ENCODE data around the gene EIF4G3.
"Not testable (repeated sequence)": the region's sequence is repeated elsewhere in the genome, so short reads cannot be mapped to it uniquely, and the experiment has no call there.

EIF4G3 gene

GRCh38 chr1:21206117-21206516, 29.4 kb upstream of the EIF4G3 start:
- H3K36me3 ChIP-seq (ENCODE audit: insufficient read depth): no peaks in the 10 kb centered on the region
- no peaks in the 10 kb centered on the region for H3K27me3 ChIP-seq (ENCODE audit: insufficient read depth, low read depth)
- no peak overlapping the region for H3K9ac ChIP-seq
- no peaks in the 10 kb centered on the region for H3K79me2 ChIP-seq (ENCODE audit: insufficient read depth, low read depth)
- TF ChIP-seq CTCF (conservative IDR thresholded peaks at IDR 0.05; ENCODE audit: low read depth, low read length): no peak
- H3K27ac ChIP-seq: no peak overlapping the region
- H3K4me3 ChIP-seq (IDR thresholded peaks at IDR 0.05; ENCODE audit: insufficient read depth, low read depth, low read length): no peak overlapping the region
- H2AFZ ChIP-seq (ENCODE audit: low read depth): no peak overlapping the region
- no peak overlapping the region for H3K4me2 ChIP-seq
- no peaks in the 10 kb centered on the region for H3K4me1 ChIP-seq (ENCODE audit: low read depth, poor library complexity, severe bottlenecking)
- no peaks in the 10 kb centered on the region for H4K20me1 ChIP-seq (ENCODE audit: insufficient read depth)

- H3K27me3 ChIP-seq (ENCODE audit: insufficient read depth, low read depth): no peaks in the 10 kb centered on the region
- no peaks in the 10 kb centered on the region for H3K79me2 ChIP-seq (ENCODE audit: insufficient read depth, low read depth)
- H3K4me3 ChIP-seq (IDR thresholded peaks at IDR 0.05; ENCODE audit: insufficient read depth, low read depth, low read length): no peak overlapping the region
- H3K9ac ChIP-seq: no peak overlapping the region
- TF ChIP-seq CTCF (conservative IDR thresholded peaks at IDR 0.05; ENCODE audit: low read depth, low read length): no peak
- no peaks in the 10 kb centered on the region for H3K36me3 ChIP-seq (ENCODE audit: insufficient read depth)
- H4K20me1 ChIP-seq (ENCODE audit: insufficient read depth): no peaks in the 10 kb centered on the region
- H3K4me1 ChIP-seq (ENCODE audit: low read depth, poor library complexity, severe bottlenecking): no peaks in the 10 kb centered on the region
- no peak overlapping the region for H3K27ac ChIP-seq
- no peak overlapping the region for H2AFZ ChIP-seq (ENCODE audit: low read depth)
- H3K4me2 ChIP-seq: no peak overlapping the region
These were observed 28.7 kb upstream of the EIF4G3 start for GRCh38 chr1:21205416-21205815.

- Histone ChIP-seq H3K79me2 (ENCODE audit: insufficient read depth, low read depth) (no peaks in the 10 kb centered on the region), H3K9ac (no peak overlapping the region), H2AFZ (ENCODE audit: low read depth) (no peak overlapping the region), H3K36me3 (ENCODE audit: insufficient read depth) (no peaks in the 10 kb centered on the region), H3K4me3 (IDR thresholded peaks at IDR 0.05; ENCODE audit: insufficient read depth, low read depth, low read length) (no peak overlapping the region), H3K4me1 (ENCODE audit: low read depth, poor library complexity, severe bottlenecking) (no peaks in the 10 kb centered on the region), H3K27ac (no peak overlapping the region), H4K20me1 (ENCODE audit: insufficient read depth) (no peaks in the 10 kb centered on the region), H3K27me3 (ENCODE audit: insufficient read depth, low read depth) (no peaks in the 10 kb centered on the region), H3K4me2 (no peak overlapping the region)
- no peak for TF ChIP-seq CTCF (conservative IDR thresholded peaks at IDR 0.05; ENCODE audit: low read depth, low read length)
These were observed 25.0 kb upstream of the EIF4G3 start for GRCh38 chr1:21201650-21202049.

GRCh38 chr1:21201238-21201637, 24.5 kb upstream of the EIF4G3 start:
- not testable (repeated sequence) for H2AFZ ChIP-seq (ENCODE audit: low read depth); H3K4me1 ChIP-seq (ENCODE audit: low read depth, poor library complexity, severe bottlenecking); H3K27me3 ChIP-seq (ENCODE audit: insufficient read depth, low read depth); H3K4me3 ChIP-seq (IDR thresholded peaks at IDR 0.05; ENCODE audit: insufficient read depth, low read depth, low read length); H3K36me3 ChIP-seq (ENCODE audit: insufficient read depth); H3K27ac ChIP-seq; H3K4me2 ChIP-seq; H3K9ac ChIP-seq; H4K20me1 ChIP-seq (ENCODE audit: insufficient read depth); H3K79me2 ChIP-seq (ENCODE audit: insufficient read depth, low read depth)

GRCh38 chr1:21200767-21201166, 24.1 kb upstream of the EIF4G3 start:
- H3K27ac ChIP-seq: no peak overlapping the region
- no peak for TF ChIP-seq CTCF (conservative IDR thresholded peaks at IDR 0.05; ENCODE audit: low read depth, low read length)
- no peak overlapping the region for H3K4me2 ChIP-seq
- H3K4me1 ChIP-seq (ENCODE audit: low read depth, poor library complexity, severe bottlenecking): no peaks in the 10 kb centered on the region
- no peaks in the 10 kb centered on the region for H3K36me3 ChIP-seq (ENCODE audit: insufficient read depth)
- no peaks in the 10 kb centered on the region for H3K79me2 ChIP-seq (ENCODE audit: insufficient read depth, low read depth)
- H3K9ac ChIP-seq: no peak overlapping the region
- no peaks in the 10 kb centered on the region for H3K27me3 ChIP-seq (ENCODE audit: insufficient read depth, low read depth)
- H3K4me3 ChIP-seq (IDR thresholded peaks at IDR 0.05; ENCODE audit: insufficient read depth, low read depth, low read length): no peak overlapping the region
- no peak overlapping the region for H2AFZ ChIP-seq (ENCODE audit: low read depth)
- no peaks in the 10 kb centered on the region for H4K20me1 ChIP-seq (ENCODE audit: insufficient read depth)
